ENCODE results near the gene SMPD1. TPM values are rescaled to one million over a fixed set of nuclear protein-coding genes. Genes with fewer than 3 reads are reported as not detected.
A peak's percentile ranks its signal among the peaks of the same experiment; 100 is the strongest.

The SMPD1 gene
- total and polyA plus RNA-seq, 2 experiments from 2014 or later, result 0.76 to 0.97 TPM

DNA sequence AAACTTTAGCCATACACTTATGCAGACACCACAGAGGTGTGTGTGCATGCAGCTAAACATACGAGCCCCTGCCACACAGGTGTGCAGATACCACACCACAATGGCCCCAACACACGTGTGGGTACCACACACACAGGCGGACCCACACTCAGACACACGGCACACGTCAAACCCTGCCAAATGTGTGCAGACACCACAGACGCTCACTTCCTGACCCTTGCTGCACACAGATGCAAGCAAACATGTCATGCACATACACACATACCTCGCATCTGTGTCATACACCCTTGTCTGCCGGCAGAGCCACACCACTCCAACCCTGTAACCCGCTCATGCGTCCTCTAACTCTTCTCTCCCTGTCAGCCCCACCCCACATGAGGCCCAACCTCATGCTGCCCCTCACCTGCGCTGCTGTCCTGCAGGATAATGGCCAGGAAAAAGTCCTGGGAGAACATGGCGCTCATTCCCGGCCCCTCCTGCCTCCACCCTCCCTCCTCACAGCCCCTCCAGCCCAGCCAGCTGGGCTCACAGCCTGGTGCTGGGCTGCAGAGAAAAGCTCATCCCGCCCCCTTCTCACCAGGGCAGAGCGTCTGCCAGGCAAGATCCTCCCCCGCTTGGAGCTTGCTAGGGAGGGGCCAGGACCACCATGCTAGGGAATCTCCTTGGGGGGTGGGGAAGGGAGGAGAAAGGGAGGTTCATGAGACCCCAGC lies 14.2 kb downstream of the SMPD1 start (continued):
- no peak for TF ChIP-seq REST (IDR thresholded peaks at IDR 0.05; ENCODE audit: unreplicated experiment)
- no peak for TF ChIP-seq ZNF331 (CRISPR knock-in tag; IDR thresholded peaks at IDR 0.05; ENCODE audit: low read depth)
- TF ChIP-seq POLR2AphosphoS5 (IDR thresholded peaks at IDR 0.05; ENCODE audit: low read depth), result no peak
- TF ChIP-seq ETS1 (IDR thresholded peaks at IDR 0.05), result no peak
- TF ChIP-seq, protein P1, sequence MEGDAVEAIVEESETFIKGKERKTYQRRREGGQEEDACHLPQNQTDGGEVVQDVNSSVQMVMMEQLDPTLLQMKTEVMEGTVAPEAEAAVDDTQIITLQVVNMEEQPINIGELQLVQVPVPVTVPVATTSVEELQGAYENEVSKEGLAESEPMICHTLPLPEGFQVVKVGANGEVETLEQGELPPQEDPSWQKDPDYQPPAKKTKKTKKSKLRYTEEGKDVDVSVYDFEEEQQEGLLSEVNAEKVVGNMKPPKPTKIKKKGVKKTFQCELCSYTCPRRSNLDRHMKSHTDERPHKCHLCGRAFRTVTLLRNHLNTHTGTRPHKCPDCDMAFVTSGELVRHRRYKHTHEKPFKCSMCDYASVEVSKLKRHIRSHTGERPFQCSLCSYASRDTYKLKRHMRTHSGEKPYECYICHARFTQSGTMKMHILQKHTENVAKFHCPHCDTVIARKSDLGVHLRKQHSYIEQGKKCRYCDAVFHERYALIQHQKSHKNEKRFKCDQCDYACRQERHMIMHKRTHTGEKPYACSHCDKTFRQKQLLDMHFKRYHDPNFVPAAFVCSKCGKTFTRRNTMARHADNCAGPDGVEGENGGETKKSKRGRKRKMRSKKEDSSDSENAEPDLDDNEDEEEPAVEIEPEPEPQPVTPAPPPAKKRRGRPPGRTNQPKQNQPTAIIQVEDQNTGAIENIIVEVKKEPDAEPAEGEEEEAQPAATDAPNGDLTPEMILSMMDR (conservative IDR thresholded peaks at IDR 0.05; ENCODE audit: low read depth in 2 of 2), result no peak
- no peak for TF ChIP-seq ZNF114 (CRISPR knock-in tag; IDR thresholded peaks at IDR 0.05)
- no peak for TF ChIP-seq EZH2phosphoT487 (IDR thresholded peaks at IDR 0.05; ENCODE audit: unreplicated experiment)
- TF ChIP-seq EZH2 (IDR thresholded peaks at IDR 0.05; ENCODE audit: low read depth, unreplicated experiment), result no peak
- no peak for TF ChIP-seq NANOG (IDR thresholded peaks at IDR 0.05; ENCODE audit: borderline replicate concordance)

DNA sequence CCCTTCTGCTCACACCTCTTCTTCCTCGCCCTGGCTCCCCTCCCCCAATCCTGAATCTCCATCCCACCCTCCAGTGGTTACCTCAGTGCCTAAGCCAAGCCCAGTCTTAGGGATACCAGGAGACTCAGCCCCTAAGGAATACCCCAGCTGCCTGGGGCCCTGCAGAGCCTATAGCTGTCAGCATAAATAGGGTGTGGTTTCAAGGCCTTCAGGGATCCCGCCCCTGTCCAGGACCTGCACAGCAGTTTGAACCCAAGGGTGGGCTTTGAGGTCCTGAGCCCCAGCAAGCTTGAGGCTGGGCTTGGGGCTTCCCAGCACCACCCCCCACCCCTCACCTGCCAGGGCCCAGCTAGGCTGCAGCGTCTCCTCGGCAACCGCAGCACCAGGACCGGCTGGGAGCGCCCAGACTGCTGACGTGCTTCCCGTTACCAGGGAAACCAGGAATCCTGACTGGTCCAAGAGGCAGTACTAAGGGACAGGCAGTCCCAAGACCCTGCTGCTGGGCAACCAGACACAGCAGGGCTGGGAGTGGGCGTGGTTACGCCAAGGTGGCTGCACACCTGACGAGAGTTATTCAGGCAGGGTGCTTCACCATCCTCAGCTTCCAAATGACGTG lies 14.9 kb downstream of the SMPD1 start:
- H3K27me3 Mint-ChIP-seq (ENCODE audit: insufficient read depth, low read depth, poor library complexity), result peaks cover 11% of the 10 kb centered on the region
- Histone ChIP-seq H4K20me1 (replicated peaks; ENCODE audit: insufficient read depth) (no peaks in the 10 kb centered on the region), H3K27me3 (ENCODE audit: insufficient read depth) (no peaks in the 10 kb centered on the region), H3K4me3 (peak overlapping the region; percentile 35; the same call in 1 of the 2 replicates), H3K4me1 (ENCODE audit: insufficient read depth) (peaks cover 5% of the 10 kb centered on the region; the same call in 1 of the 2 replicates), H3K36me3 (ENCODE audit: insufficient read depth) (no peaks in the 10 kb centered on the region), H2AFZ (no peak overlapping the region), H3K27ac (ENCODE audit: low read depth) (no peak overlapping the region), H3K4me2 (peak overlapping the region; percentile 65; the same call in 1 of the 2 replicates), H3K79me2 (replicated peaks; ENCODE audit: insufficient read depth) (no peaks in the 10 kb centered on the region), H3F3A (replicated peaks; ENCODE audit: low read depth) (no peaks in the 10 kb centered on the region), H3K9me2 (ENCODE audit: insufficient read depth) (no peaks in the 10 kb centered on the region)
- ATAC-seq (peak; percentile 96), DNase-seq (ENCODE audit: low spot score) (peak; percentile 97)
- TF ChIP-seq CREB1 (CRISPR knock-in tag; IDR thresholded peaks at IDR 0.05; ENCODE audit: low read depth), result peak; percentile 46; the same call in 1 of the 2 replicates
- no peak for TF ChIP-seq EZH2 (IDR thresholded peaks at IDR 0.05; ENCODE audit: low read depth, unreplicated experiment)
- no peak for TF ChIP-seq STAT1 (IDR thresholded peaks at IDR 0.05; ENCODE audit: unreplicated experiment)
- peaks cover 16% of the 10 kb centered on the region for H3K4me1 Mint-ChIP-seq
- no peaks in the 10 kb centered on the region; the same call in 2 of the 3 replicates for H3K36me3 Mint-ChIP-seq (ENCODE audit: low read depth)
- H3K27ac Mint-ChIP-seq, result no peak overlapping the region
- H3K4me3 Mint-ChIP-seq, result no peak overlapping the region
- H3K9me3 Mint-ChIP-seq, result no peaks in the 10 kb centered on the region

Measured in GM23338 (cell line).